OCI-LY1 (cell line): Measurements from ENCODE around the gene CBX4.
A peak's percentile ranks its signal among the peaks of the same experiment; 100 is the strongest.

Experiments used
- H2AFZ ChIP-seq: fragments of 200-600 bp; sonication (generic), shearing (Covaris generic); 2 replicates; pipeline ENCODE4 v1.6.0; 2014; ENCODE audit warnings: antibody characterized with exemption, mild to moderate bottlenecking, low read length
- H3F3A ChIP-seq: fragments of 200-600 bp; sonication (generic), shearing (Covaris generic); 2 replicates; pipeline ENCODE4 v1.6.0; 2014; ENCODE audit warnings: mild to moderate bottlenecking, antibody characterized with exemption, low read length, moderate library complexity; ENCODE audit not compliant: insufficient read depth
- H3K27ac ChIP-seq: fragments of 200-600 bp; sonication (generic); 2 replicates; pipeline ENCODE4 v1.5.1; 2014; ENCODE audit warnings: low read length, mixed run types, mild to moderate bottlenecking, low read depth; ENCODE audit not compliant: poor library complexity, severe bottlenecking
- H3K27me3 ChIP-seq: fragments of 200-600 bp; sonication (generic); 2 replicates; pipeline ENCODE4 v1.6.0; 2014; ENCODE audit warnings: antibody characterized with exemption, mild to moderate bottlenecking, low read length, moderate library complexity; ENCODE audit not compliant: insufficient read depth
- H3K36me3 ChIP-seq: fragments of 200-600 bp; sonication (generic); 2 replicates; pipeline ENCODE4 v1.6.1; 2014; ENCODE audit warnings: mild to moderate bottlenecking, antibody characterized with exemption, low read length, moderate library complexity, mixed read lengths; ENCODE audit not compliant: insufficient read depth
- H3K4me1 ChIP-seq: fragments of 200-600 bp; sonication (generic); 2 replicates; pipeline ENCODE4 v1.5.1; 2014; ENCODE audit warnings: mild to moderate bottlenecking, low read length, moderate library complexity; ENCODE audit not compliant: insufficient read depth, severe bottlenecking
- H3K4me2 ChIP-seq: fragments of 200-600 bp; sonication (generic), shearing (Covaris generic); 2 replicates; pipeline ENCODE4 v1.6.1; 2014; ENCODE audit warnings: low read length
- H3K4me3 ChIP-seq: fragments of 200-600 bp; sonication (generic); 2 replicates; pipeline ENCODE4 v1.5.1; 2014; ENCODE audit warnings: low read length, low read depth, mild to moderate bottlenecking, mixed read lengths; ENCODE audit not compliant: poor library complexity, severe bottlenecking
- H3K79me2 ChIP-seq: fragments of 200-600 bp; shearing (Covaris generic); 2 replicates; pipeline ENCODE4 v1.6.1; 2016; ENCODE audit warnings: mixed run types, low read length, mixed read lengths; ENCODE audit not compliant: insufficient read depth
- H3K9ac ChIP-seq: fragments of 200-600 bp; sonication (generic), shearing (Covaris generic); 2 replicates; pipeline ENCODE4 v1.6.1; 2014; ENCODE audit warnings: mild to moderate bottlenecking, low read length, mixed read lengths
- H3K9me2 ChIP-seq: fragments of 200-600 bp; sonication (generic), shearing (Covaris generic); 2 replicates; pipeline ENCODE4 v1.6.1; 2014; ENCODE audit warnings: low read depth, mild to moderate bottlenecking, low read length, mixed read lengths
- H3K9me3 ChIP-seq: fragments of 200-600 bp; shearing (Covaris generic); 2 replicates; pipeline ENCODE4 v1.6.1; 2014; ENCODE audit warnings: low read length, mixed read lengths
- H4K20me1 ChIP-seq: fragments of 200-600 bp; sonication (generic), shearing (Covaris generic); 2 replicates; pipeline ENCODE4 v1.6.0; 2016; ENCODE audit warnings: mild to moderate bottlenecking, low read length; ENCODE audit not compliant: insufficient read depth
- CTCF ChIP-seq: fragments of 200-600 bp; sonication (generic), shearing (Covaris generic); IDR thresholded peaks from 2 replicates; pipeline ENCODE4 v1.5.1; 2017; ENCODE audit warnings: mild to moderate bottlenecking, antibody characterized with exemption, low read length, moderate library complexity, mixed read lengths
- EZH2 ChIP-seq: fragments of 200-600 bp; sonication (generic), shearing (Covaris generic); IDR thresholded peaks from 2 replicates; pipeline ENCODE4 v1.8.0; 2017; ENCODE audit warnings: borderline replicate concordance, mixed run types, mild to moderate bottlenecking, antibody characterized with exemption, low read length, moderate library complexity, mixed read lengths

CBX4 gene

GRCh38 chr17:79790805-79791734, 48.2 kb downstream of the CBX4 start:
- H3F3A ChIP-seq, result no peaks in the 10 kb centered on the region
- H3K4me3 ChIP-seq, result no peak overlapping the region
- H4K20me1 ChIP-seq, result no peaks in the 10 kb centered on the region
- no peaks in the 10 kb centered on the region for H3K27me3 ChIP-seq
- no peak overlapping the region for H2AFZ ChIP-seq
- TF ChIP-seq EZH2, result no peak
- TF ChIP-seq CTCF, result no peak
- H3K4me1 ChIP-seq, result peaks cover 8% of the 10 kb centered on the region
- no peak overlapping the region for H3K4me2 ChIP-seq
- no peaks in the 10 kb centered on the region for H3K9me3 ChIP-seq
- H3K9ac ChIP-seq, result no peak overlapping the region
- no peak overlapping the region for H3K27ac ChIP-seq
- no peaks in the 10 kb centered on the region for H3K9me2 ChIP-seq
- H3K79me2 ChIP-seq, result no peaks in the 10 kb centered on the region
- H3K36me3 ChIP-seq, result peaks cover 20% of the 10 kb centered on the region

GRCh38 chr17:79789943-79790804, 49.1 kb downstream of the CBX4 start:
- H3K27me3 ChIP-seq, result no peaks in the 10 kb centered on the region

More at GRCh38 chr17:79789943-79790804, 49.1 kb downstream of the CBX4 start:
- Histone ChIP-seq H3K27ac (no peak overlapping the region), H2AFZ (no peak overlapping the region), H3K79me2 (no peaks in the 10 kb centered on the region), H3K9me2 (no peaks in the 10 kb centered on the region), H4K20me1 (no peaks in the 10 kb centered on the region), H3K4me2 (no peak overlapping the region), H3K4me3 (no peak overlapping the region), H3K9ac (no peak overlapping the region), H3K36me3 (peaks cover 16% of the 10 kb centered on the region), H3F3A (no peaks in the 10 kb centered on the region), H3K9me3 (no peaks in the 10 kb centered on the region), H3K4me1 (peaks cover 4% of the 10 kb centered on the region)
- no peak for TF ChIP-seq EZH2
- peak; percentile 83 for TF ChIP-seq CTCF
